GM13976 (cell line): Measurements from ENCODE around the gene NOS1AP.

ENCODE experiments used
- DNase-seq: peaks from one replicate; pipeline ENCODE4 v3.0.0; 2012; ENCODE audit warnings: low spot score
- CTCF ChIP-seq: IDR thresholded peaks from 2 replicates; pipeline ENCODE4 v1.5.1; 2012; ENCODE audit warnings: borderline replicate concordance, mild to moderate bottlenecking; ENCODE audit not compliant: insufficient read depth; ENCODE audit errors: extremely low read depth, missing control alignments, control extremely low read depth
- in situ Hi-C: fragments of 300-500 bp; cut with MboI; formaldehyde crosslinking; loops from one replicate; pipeline ENCODE4 v1.12.0; 2022; ENCODE audit warnings: low sequenced_read_pairs, mixed read lengths, inconsistent platforms; ENCODE audit not compliant: unreplicated experiment

NOS1AP gene

GRCh38 chr1:162256287-162256686 lies 186.8 kb downstream of the NOS1AP start:
- TF ChIP-seq CTCF = no peak
- in situ Hi-C loops = no loop called here
- DNase-seq = no peak

GRCh38 chr1:162258394-162258793 lies 188.9 kb downstream of the NOS1AP start:
- in situ Hi-C loops = no loop called here
- no peak for DNase-seq
- TF ChIP-seq CTCF = no peak

GRCh38 chr1:162259894-162260455 lies 190.5 kb downstream of the NOS1AP start:
- no peak for DNase-seq
- no peak for TF ChIP-seq CTCF
- in situ Hi-C loops = no loop called here

- in situ Hi-C loops = no loop called here
- TF ChIP-seq CTCF = no peak
- DNase-seq = no peak
These were observed 194.6 kb downstream of the NOS1AP start for GRCh38 chr1:162264108-162264507.

- in situ Hi-C loops = no loop called here
- no peak for TF ChIP-seq CTCF
- no peak for DNase-seq
These were observed 196.5 kb downstream of the NOS1AP start for GRCh38 chr1:162265983-162266382.

GRCh38 chr1:162270016-162270770 lies 200.7 kb downstream of the NOS1AP start:
- no peak for DNase-seq
- in situ Hi-C loops = loop anchor here (10.0 kb wide), 1 partner anchor 215 kb away; no protein-coding TSS in a partner anchor
- no peak for TF ChIP-seq CTCF
